D721Med (cell line): Measurements from ENCODE around the gene STARD3NL.

Experiments used
- DNase-seq: peaks from one replicate; pipeline ENCODE4 v3.0.0; 2011; ENCODE audit warnings: low spot score; ENCODE audit not compliant: insufficient read length
- FAIRE-seq: peaks from 2 replicates; lab custom pipeline; 2011; peaks lifted over from hg19 to GRCh38; lab: Jason Lieb, UNC
- CTCF ChIP-seq: IDR thresholded peaks from 2 replicates; pipeline ENCODE4 v1.5.1; 2012; ENCODE audit warnings: mild to moderate bottlenecking, control low read depth; ENCODE audit not compliant: insufficient read depth; ENCODE audit errors: missing control alignments

STARD3NL gene

GRCh38 chr7:38151556-38151955 is 26.5 kb upstream of the STARD3NL start:
- FAIRE-seq (no peak), DNase-seq (no peak)
- TF ChIP-seq CTCF, result no peak

GRCh38 chr7:38153515-38153914 is 24.5 kb upstream of the STARD3NL start:
- no peak for FAIRE-seq
- no peak for TF ChIP-seq CTCF
- no peak for DNase-seq

DNA sequence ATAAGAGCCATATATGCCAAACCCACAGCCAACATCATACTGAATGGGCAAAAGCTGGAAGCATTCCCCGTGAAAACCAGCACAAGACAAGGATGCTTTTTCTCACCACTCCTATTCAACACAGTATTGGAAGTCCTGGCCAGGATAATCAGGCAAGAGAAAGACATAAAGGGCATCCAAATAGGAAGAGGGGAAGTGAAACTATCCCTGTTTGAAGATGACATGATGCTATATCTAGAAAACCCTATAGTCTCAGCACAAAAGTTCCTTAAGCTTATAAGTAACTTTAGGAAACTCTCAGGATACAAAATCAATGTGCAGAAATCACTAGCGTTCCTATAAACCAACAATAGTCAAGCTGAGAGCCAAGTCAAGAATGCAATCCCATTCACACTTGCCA is 23.8 kb upstream of the STARD3NL start:
- DNase-seq (no peak), FAIRE-seq (no peak)
- TF ChIP-seq CTCF, result no peak

GRCh38 chr7:38160003-38160571 is 18.0 kb upstream of the STARD3NL start:
- TF ChIP-seq CTCF, result no peak
- FAIRE-seq (no peak), DNase-seq (no peak)

DNA sequence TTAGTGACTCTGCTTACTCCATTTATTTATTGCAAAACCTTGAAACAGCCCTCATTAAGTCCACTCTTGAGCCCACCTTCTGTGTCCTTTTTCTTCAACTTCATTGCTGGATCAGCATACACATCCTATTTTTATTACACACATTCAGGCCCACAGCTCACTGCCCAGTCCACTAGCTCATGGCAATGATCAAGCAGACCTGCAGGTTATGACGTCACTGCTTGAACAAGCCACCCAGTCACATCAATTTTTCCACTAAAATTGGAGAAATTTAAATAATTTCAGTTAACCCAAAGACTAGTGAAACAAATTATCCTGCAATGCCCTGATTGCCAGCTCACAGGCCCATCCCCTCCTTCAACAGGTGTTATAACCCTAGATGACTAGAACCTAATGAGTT is 16.0 kb upstream of the STARD3NL start:
- DNase-seq, result no peak
- TF ChIP-seq CTCF, result no peak
- no peak for FAIRE-seq

DNA sequence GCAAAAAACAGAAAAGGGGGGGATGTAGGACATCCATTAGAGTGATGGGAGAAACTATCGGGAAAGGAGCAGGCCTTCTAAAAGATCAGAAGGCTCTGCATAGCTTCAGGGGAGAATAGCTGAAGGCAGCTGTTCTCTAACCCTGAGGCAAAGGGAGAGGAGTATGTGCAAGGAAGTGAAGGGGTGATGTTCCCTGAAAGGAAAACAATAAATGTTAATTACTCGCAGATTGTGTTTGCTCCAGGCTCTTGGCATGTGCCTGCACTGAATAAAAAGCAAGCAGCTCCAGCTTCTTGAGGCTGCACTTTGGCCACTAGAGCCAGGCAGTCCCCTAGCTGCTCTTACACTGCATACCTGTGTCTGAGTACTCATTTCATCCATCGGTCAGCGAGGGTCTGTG is 14.4 kb upstream of the STARD3NL start:
- DNase-seq (no peak), FAIRE-seq (no peak)
- TF ChIP-seq CTCF, result no peak

- DNase-seq (no peak), FAIRE-seq (no peak)
Observed at GRCh38 chr7:38168890-38169570, 9.0 kb upstream of the STARD3NL start.

More at GRCh38 chr7:38168890-38169570, 9.0 kb upstream of the STARD3NL start:
- TF ChIP-seq CTCF, result no peak
